Activated naive CD4-positive, alpha-beta T cell treated with anti-CD3 and anti-CD28 coated beads, Interleukin-2, amount 50 U/mL, for 16 hours (primary cell): ENCODE measurements around the gene SEPTIN7.
"Not testable (repeated sequence)": the region's sequence is repeated elsewhere in the genome, so short reads cannot be mapped to it uniquely, and the experiment has no call there.

Source experiments
- DNase-seq: peaks from one replicate; pipeline ENCODE4 v3.0.0-alpha.2; 2020

SEPTIN7 gene

DNA sequence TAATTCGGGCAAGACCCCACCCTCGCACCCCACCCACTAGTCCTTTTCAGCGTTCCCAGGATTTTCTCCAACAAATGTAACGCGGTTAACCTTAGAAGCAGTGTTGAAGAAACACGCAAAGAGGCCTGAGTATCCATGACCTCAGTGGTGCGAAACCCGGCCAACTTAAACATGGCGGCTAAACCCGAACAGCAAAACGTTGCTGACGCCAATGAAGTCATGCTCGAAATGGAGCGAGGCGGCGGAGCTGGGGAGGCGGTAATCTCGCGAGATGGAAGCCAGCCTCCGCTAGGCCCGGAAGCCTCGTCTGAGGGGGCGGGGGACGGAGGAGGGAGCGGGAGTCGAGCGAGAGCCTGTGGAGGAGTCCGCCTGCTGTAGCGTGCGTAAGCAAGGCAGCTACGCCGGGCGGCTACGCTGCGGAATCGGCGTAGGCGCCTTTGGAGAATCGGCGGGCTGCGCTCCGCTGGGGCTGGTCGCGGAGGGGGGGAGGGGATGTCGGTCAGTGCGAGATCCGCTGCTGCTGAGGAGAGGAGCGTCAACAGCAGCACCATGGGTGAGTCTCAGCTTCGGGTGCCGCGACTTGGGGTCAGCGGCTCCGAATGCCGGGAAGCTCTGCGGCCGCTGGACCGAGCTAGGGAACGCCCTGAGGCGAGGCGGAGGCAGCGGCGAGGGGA lies at the start of gene SEPTIN7:
SEPTIN7 (plus strand) TSS at position 340 of the 674 bp plus-strand sequence; CDS start at position 493, 153 bp downstream.
- peak; percentile 99 for DNase-seq

GRCh38 chr7:35752742-35753141 lies 48.1 kb upstream of the SEPTIN7 start:
- DNase-seq, result no peak

DNA sequence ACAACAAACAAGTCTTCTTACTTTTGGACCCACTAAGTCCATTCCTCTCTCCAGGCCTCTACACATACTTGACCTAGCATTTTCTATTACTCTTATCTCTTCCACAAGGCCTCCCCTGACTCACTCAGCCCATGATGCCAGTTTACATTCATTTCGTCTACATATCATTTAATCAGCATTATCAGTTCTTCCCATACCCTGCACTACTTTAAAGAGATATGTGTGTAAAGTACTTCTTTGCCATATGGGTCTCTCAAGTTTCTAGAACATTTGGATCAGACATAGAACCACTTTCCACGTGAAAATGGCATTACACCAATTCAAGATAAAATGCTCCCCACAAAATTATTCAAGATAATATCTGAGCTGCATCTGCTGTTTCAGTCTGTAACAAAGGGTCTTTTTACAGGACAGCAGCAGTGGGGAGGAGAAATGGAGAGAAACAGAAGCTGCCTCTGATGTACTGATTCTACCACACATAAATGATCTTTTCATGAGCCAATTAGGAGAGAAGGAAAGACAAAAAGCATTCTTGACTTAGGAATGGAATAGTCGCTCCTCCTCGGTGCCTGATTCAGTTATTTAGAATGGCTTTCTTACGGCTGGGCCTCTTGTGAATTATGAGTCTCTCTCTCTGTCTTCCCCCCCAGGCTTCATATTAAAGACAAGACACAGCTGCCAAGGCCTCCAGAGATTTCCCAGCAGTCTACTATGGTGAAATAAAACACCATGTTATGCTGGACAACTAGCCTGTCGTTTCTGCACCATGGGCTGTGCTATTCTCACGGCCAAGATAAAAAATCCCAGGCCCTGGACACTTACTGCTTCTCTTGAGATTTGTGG lies 46.9 kb upstream of the SEPTIN7 start:
- DNase-seq, result no peak

DNA sequence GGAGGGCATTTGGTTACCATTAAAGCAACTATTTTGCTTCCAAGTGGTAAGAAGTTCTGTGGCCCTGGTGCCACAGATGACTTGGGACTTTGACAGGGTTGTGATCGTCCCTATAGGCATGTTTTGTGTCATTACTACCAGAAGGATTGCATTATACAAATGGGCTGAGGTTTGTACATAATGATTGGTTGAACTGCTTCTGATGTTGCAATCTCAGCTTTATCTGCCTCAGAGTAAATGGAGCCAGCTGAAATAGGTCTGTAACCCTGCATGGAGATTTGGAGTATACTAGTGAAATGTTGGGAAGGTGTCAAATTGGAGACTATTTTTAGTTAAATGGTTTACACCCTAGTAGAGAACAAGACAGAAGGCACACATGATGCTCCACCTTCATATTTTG lies 46.1 kb upstream of the SEPTIN7 start:
- no peak for DNase-seq

GRCh38 chr7:35755711-35756110 lies 45.1 kb upstream of the SEPTIN7 start:
- DNase-seq, result no peak

DNA sequence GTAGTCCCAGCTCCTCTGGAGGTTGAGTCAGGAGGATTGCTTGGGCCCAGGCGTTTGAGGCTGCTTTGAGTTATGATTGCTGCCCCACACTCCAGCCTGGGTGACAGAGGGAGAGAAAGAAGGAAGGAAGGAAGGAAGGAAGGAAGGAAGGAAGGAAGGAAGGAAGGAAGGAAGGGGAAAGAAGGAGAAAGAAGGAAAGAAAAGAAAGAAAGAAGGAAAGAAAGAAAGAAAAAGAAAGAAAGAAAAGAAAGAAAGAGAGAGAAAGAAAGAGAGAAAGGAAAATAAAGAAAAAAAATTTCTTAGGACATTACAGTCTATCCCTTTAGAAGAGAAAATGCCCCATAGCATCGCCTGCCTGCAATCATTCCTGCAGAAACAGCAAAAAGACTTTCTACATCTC lies 44.4 kb upstream of the SEPTIN7 start:
- DNase-seq, result not testable (repeated sequence)

DNA sequence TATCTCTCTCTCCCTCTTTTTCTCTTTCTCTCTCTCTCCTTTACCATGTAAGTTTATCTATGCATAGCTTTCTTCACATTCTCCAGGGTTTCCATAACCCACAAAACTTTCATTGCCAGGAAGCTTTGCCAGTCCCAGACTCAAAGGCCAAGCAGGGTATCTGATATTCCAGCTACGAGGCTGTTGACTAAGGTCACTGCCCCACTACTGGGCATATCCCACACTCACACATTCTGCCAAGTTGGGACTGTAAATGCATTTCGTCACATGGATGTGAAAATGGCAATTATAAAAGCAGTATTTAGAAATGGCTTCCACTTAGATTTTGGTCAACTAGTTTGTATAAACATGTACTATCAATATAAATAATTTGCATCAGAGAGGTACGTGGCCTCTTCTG lies 43.3 kb upstream of the SEPTIN7 start:
- DNase-seq, result no peak

GRCh38 chr7:35758421-35758820 lies 42.4 kb upstream of the SEPTIN7 start:
- no peak for DNase-seq

DNA sequence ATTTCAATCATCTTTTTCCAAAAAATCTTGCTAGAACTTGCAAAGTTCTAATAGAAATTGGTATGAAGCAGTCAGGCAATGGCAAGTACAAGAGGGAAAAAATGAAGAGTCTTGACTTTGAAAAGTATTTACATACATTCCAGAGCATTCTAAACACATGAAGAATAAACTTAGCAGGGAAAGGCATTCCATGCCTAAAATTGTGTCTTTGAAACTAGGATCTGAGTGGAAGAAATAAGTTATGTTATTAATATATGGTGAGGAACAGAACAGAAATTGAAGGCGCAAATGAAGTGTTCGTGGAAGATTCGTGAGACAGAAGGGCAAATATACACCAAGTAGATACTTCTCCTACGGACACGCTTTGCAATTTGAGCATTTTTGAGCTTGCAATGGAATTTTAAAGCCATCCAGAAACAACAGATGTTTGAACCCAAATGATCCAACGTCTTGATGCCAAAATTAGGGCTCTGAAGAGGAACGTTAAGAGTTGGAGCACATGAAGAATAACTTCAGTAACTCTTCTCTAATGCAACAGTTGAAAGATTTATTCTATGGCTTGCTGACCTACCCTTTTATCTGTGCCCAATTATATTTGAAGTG lies 40.6 kb upstream of the SEPTIN7 start:
- DNase-seq, result no peak

GRCh38 chr7:35761871-35762677 lies 38.8 kb upstream of the SEPTIN7 start:
- no peak for DNase-seq

DNA sequence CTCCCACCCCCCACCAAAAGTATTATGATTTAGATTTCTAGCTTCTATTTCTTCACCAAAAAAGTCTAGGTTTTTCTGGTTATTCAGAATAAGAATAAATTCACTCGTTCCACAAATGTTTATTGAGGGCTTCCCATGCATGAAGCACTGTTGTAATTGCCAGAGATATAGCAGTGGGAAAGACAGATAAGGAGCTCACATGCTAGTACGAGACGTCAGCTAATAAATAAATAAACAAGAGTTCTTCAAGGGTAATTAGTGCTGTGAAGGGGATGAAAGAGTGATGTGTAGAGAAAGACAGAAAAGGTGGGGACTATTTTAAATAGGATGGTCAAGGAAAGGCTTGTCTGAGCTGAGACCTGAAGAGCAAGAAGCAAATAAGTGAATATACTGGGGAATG lies 38.1 kb upstream of the SEPTIN7 start:
- no peak for DNase-seq

DNA sequence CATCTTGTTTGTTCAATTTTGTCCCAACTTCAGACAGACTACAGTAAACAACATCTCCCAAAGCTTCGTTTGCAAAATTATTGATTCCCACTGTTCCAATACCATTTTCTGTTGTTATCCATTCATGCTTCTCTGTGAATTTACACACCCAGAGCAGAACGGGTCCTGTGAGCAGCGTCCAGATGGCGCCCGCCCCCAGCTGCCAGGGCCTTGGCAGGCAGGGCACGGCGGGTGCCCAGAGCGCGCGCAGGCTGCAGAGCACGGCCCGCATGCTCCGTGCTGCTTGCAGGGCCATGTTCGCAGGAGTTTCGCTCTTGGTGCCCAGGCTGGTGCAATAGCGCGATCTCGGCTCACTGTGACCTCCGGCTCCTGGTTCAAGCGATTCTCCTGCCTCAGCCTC lies 32.5 kb upstream of the SEPTIN7 start:
- no peak for DNase-seq

DNA sequence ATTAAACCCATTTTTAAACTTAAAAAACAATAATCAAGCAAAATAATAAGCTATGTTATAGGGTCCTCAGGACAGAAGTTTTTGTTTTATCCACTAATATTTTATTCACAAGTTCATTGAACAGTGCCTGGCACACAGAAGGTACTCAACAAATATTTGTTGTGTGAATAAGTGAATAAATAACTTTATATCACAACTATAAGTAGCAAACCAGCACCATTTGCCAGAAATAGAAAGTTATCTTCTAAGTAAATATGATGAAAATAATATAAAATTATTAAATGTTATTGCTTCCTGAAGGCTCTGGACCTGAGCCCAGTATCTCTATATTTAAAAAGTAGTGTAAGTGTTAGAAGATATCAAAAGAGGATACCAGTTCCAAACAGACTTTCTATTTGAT lies 29.1 kb upstream of the SEPTIN7 start:
- DNase-seq, result no peak

DNA sequence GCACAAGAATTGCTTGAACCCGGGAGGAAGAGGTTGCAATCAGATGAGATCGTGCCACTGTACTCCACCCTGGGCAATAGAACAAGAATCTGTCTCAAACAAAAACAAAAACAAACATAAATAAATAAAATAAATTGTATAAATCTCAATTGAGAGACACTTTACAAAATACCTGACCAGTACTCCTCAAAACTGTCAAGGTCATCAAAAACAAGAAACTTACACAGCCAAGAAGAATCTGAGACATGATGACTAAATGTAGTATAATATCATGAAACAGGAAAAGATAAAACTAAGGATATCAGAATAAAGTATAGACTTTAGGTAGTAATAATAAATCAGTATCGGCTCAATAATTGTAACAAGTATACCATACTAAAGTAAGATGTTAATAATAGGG lies 26.9 kb upstream of the SEPTIN7 start:
- no peak for DNase-seq

DNA sequence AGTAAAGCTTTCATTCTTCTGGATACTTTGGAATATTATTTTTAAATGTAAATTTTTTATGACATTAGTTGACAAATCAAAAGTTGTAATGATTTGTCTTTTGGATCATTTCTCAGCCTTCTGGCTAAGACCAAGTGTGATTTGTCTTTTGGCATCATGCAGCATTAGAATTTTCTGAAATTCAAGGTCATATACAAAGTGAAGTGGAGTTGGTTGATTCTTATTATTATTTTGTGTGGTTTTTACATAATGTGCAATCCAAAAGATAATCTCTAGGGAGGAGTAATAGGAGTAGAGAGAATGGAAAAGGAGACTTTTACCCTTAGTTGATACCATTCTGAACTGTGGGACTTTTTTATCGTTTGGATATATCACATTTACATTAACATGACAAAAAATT lies 24.2 kb upstream of the SEPTIN7 start:
- DNase-seq, result no peak

DNA sequence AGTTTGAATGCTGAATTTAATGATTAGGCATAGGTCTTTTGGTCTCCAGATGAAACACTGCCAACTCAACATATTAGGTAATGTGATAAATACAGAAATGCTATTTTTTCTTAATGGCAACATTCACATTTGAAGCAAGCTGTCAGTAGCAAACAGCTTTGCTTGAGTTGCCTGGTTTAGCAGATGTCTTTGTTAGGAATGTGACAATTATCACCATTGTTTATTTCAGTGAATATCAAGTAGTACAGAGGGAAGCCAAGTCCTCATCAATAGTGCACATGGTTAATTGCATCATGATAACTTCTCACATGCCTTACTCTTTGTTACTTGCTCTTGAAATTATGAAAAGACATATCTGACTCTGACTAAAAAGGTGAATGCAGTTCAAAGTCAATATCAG lies 23.7 kb upstream of the SEPTIN7 start:
- no peak for DNase-seq

- DNase-seq, result no peak
These were observed 20.8 kb upstream of the SEPTIN7 start for GRCh38 chr7:35780070-35780469.

GRCh38 chr7:35781200-35781701 lies 19.6 kb upstream of the SEPTIN7 start:
- DNase-seq, result no peak

- DNase-seq, result no peak
These were observed 18.9 kb upstream of the SEPTIN7 start for GRCh38 chr7:35781767-35782515.

- DNase-seq, result no peak
These were observed 16.5 kb upstream of the SEPTIN7 start for GRCh38 chr7:35784332-35784731.

- no peak for DNase-seq
These were observed 15.6 kb upstream of the SEPTIN7 start for GRCh38 chr7:35785250-35785649.

GRCh38 chr7:35787925-35788324 lies 12.9 kb upstream of the SEPTIN7 start:
- no peak for DNase-seq
